Kidney capillary endothelial cell (primary cell): ENCODE measurements around the gene SUZ12.
"Not testable (repeated sequence)": the region's sequence is repeated elsewhere in the genome, so short reads cannot be mapped to it uniquely, and the experiment has no call there.

Experiments
- DNase-seq: peaks from one replicate; pipeline ENCODE4 v3.0.0-alpha.2; 2018; ENCODE audit warnings: low spot score

The SUZ12 gene

DNA sequence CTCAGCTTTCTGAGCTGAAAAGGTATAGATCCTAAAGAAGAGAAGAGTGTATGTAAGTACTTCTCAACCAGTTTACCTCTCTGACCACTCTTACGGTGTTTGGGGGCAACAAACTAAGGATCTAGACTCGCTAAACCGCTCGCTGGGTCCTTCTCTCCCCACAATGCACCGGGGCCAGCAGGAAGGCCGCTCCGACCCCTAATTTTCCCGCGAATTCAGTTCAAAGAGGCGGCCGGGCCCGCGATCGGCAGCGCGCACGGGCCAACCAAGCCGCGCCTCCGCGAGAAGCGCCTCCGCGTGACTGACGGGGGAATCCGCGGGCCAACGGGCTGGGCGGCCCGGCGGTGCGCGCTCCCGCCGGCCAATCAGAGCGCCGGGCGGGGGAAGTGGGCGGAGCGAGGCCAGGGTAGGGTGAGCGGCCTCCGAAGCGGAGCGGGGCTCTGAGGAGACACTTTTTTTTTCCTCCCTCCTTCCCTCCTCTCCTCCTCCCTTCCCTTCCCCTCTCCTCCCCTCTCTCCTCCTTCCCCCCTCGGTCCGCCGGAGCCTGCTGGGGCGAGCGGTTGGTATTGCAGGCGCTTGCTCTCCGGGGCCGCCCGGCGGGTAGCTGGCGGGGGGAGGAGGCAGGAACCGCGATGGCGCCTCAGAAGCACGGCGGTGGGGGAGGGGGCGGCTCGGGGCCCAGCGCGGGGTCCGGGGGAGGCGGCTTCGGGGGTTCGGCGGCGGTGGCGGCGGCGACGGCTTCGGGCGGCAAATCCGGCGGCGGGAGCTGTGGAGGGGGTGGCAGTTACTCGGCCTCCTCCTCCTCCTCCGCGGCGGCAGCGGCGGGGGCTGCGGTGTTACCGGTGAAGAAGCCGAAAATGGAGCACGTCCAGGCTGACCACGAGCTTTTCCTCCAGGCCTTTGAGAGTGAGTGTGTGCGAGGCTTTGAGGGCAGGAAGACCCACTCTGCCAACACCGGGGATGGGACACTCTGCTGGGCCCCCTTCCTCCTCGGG is at the start of gene SUZ12:
Gene SUZ12 (plus strand): TSS at position 393 of the 995 bp plus-strand sequence. CDS start 240 bp downstream, at position 633.
- DNase-seq, result peak; percentile 60

DNA sequence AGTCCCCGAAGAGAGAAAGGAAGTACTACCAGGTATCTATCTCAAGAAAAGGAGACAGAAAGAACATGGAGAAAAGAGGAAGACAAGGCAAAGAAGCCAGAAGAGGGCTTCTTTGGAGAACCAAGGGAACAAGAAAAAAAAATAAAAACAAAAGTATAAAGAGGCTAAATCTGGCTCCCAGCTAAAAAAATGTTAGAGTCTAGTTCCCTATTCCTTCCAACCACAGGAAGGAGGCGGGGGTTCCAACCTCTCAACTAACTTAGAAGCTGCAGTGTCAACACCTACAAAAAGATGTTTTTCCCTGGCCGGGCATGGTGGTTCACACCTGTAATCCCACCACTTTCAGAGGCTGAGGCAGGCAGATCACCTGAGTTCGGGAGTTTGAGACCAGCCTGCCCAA is 48.7 kb upstream of the SUZ12 start:
- no peak for DNase-seq

DNA sequence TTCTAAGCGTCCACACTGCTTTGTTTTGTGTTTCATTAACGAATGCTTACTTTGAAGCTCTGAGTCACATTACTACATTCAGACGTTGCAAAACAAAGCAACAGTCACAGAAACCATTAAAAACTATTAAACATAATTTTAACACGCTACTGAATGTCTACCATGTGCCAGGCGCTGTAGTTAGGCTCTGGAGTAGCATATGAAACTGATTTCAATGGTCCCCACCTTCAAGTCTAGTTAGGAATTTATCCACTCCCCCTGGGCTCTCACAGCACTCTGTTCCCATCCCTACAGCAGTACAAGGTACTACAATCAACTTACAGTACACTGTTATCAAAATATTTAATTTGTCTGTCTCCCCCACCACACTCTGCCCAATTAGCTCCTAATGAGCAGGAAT is 35.9 kb upstream of the SUZ12 start:
- peak; percentile 16 for DNase-seq

DNA sequence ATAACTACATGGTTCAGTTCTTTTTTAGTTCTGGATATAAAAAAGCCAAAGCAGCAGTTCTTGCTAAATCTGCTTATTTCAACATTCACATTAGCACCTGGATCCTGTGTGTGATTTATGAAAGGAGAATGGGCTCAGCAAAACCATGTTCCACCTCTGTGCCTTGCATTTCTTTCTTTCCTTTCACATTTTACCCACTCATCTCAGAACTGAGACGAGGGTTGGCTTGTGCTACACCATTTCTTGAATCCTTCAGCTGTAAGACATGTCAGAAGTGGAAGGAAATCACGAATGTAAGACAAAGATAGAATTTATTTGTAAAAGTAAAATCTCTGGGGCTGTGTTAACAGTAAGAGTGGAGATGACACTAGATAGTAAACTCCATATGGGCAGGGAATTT is 34.1 kb upstream of the SUZ12 start:
- DNase-seq, result no peak

DNA sequence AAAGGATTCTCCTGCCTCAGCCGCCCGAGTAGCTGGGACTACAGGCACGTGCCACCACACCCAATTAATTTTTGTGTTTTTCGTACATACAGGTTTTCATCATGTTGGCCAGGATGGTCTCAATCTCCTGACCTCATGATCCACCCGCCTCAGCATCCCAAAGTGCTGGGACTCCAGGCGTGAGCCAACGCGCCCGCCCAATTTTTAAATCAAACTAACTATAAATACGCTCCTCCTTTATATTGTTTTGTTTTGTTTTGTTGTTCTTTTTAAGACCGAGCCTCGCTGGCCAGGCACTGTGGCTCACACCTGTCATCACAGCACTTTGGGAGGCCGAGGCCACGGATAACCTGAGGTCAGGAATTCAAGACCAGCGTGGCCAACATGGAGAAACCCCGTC is 33.4 kb upstream of the SUZ12 start:
- DNase-seq, result no peak

DNA sequence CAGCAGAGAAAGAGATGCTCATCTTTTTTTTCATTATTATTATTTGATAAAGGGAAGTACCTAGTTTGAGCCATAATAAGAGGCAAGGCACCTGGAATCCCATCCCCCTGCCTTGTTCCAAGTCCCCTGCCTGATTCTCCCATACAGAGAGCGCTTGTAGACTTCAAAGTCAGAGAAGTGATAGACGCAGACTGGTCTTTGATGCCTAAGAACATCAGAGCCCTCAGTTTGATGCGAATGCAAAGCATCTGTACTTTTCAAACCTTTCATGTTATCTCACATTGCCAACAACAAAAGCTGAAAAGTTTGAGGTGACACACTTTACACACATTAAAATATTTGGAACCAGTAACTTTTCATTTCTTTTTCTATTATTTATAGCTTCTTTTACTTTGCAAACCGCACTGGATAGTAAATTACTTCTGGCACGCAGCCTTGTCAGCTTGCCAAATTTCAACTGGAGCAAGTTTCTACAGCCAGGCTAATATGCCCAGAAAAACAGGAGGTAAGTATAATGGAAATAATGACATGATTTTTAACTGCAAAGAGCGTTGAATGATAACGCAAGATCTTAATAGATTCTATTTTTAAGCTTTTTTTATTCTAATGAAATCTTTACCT is 29.4 kb upstream of the SUZ12 start:
- DNase-seq, result no peak

DNA sequence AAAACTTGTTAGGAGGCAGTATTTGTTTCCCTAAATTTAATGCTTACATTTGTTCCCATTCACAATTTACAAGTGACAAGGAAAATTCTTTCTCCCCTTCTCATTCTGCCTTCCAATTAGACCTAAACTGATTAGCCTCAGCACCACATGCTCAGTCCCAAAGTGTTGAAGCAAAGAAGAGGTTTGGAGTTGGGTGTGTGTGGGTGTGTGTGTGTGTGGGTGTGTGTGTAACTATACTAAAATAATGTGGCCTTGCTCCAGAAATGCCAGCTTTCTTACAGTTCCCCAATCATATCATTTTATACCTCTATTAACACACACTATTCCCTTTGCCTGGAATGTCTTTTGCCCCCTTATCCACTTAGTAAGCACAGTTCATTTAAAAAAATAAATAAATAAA is 28.4 kb upstream of the SUZ12 start:
- no peak for DNase-seq

DNA sequence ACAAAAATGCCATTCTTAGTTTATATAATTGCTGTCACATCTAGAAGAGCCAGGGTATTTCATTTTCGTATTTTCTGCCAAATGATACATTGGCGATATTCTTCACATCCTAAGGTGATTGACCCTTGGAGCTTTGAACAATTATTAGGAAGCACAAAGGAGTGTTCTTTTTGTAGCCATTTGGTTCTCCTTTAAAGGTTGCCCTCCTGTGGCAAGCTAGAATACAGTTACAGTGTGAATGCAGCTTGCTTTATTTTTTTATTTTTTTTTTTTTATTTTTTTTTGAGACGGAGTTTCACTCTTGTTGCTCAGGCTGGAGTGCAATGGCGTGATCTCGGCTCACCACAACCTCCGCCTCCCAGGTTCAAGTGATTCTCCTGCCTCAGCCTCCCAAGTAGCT is 24.1 kb upstream of the SUZ12 start:
- not testable (repeated sequence) for DNase-seq

DNA sequence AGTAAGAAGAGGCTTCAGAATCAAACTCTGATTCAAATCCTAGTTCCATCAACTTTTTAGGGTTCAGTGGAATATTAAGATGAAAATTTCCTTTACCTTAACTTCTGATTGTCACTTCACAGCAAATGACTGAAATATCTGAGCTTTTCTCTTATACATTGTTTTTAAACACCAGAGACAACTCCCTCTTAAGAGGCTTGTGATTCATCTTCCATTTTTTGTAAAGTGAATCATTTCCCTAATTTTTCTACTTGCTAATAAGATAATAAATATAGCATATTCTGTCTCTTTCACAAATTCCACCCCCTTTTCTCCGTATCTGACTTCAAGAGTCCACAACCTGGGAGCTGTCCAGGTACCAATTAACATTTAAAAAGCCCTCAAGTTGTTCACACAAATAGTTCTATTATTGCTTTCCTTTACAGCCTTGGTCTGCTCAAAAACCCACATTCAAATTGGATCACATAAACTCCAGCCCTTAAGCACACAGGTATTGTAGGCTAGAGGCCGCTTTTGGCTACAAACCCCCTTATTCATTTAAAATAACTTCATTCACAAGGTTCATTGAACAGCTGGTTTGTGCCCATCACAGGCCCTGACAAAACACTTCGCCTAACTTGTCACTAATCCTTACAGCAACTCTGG is 21.2 kb upstream of the SUZ12 start:
- no peak for DNase-seq

DNA sequence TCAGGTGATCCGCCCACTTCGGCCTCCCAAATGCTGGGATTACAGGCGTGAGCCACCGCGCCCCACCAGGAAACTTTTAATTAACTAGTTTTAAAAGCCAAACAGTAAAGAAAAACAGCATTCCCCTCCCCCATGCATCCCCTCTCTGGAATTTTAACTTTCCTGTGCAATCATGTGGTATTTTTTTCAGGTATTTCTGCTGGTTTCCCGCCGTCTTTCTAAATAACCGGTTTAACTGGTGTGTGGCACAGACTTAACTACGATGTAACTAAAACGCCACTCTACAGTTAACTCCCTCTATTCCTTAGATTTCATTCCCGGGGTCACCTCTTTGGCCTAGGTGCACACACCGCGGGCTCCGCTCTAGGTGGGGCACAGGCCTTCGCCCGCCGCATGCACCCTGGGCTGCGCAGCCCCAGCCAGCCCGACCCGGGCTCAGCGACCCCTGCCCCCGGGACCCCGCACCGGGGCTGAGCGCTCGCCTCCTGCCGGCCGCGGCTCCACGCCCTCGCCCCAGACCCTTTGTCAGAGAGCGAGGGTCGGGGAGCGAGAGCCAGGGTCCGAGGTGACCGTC is 20.2 kb upstream of the SUZ12 start:
- DNase-seq, result no peak

DNA sequence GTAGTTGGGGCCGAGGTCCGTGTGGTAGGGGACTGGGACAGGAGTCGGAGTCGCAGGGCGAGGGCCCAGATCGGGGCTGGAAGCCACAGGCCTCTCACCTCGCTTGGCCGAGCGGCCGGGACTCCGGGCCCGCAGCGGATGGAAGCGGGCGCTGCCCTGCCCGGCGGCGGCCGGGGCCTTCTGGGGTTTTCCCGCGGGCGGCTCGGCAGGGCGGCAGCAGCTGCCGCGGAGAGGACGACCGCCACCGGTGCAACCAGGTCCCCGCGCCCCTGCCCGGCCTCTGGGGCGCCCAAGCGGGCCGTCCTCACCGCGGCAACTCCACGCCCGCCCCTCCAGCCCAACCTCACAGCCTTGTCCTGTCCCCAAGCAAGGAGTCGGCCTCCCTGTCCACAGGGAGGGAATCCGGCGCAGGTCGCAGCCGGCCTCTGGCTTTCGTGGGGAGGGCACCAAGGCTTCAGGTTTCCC is 19.7 kb upstream of the SUZ12 start:
- DNase-seq, result no peak

DNA sequence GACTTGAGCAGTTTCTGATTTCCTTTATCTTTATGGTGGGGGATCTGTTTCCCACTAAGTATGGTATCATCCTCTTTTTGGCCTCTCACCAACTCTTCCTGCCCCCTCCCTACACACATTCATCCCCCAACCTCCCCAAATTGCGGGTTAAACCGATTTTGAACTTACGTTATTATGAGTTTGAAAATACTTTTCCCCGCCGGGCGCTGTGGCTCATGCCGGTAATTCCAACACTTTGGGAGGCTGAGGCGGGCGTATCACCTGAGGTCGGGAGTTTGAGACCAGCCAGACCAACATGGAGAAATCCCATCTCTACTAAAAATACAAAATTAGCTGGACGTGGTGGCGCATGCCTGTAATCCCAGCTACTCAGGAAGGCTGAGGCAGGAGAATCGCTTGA is 19.1 kb upstream of the SUZ12 start:
- DNase-seq, result not testable (repeated sequence)

DNA sequence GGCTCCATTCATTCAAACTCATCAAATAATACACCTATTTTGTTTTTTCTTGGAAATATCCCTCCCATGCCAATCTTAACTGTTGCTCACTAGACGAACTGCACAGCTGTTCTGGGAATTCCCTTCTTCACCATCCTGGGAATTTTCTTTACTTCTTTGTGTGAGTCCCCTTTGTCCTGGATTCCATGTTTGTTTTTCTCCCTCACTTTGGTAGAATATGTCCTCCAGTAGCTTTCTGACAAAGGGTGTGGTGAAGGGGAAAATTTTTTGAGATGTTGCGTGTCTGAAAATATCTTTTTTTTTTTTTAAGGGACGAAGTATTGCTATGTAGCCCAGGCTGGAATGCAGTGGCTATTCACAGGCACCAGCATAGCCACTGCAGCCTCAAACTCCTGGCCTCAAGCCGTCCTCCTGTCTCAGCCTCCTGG is 18.1 kb upstream of the SUZ12 start:
- DNase-seq, result no peak

DNA sequence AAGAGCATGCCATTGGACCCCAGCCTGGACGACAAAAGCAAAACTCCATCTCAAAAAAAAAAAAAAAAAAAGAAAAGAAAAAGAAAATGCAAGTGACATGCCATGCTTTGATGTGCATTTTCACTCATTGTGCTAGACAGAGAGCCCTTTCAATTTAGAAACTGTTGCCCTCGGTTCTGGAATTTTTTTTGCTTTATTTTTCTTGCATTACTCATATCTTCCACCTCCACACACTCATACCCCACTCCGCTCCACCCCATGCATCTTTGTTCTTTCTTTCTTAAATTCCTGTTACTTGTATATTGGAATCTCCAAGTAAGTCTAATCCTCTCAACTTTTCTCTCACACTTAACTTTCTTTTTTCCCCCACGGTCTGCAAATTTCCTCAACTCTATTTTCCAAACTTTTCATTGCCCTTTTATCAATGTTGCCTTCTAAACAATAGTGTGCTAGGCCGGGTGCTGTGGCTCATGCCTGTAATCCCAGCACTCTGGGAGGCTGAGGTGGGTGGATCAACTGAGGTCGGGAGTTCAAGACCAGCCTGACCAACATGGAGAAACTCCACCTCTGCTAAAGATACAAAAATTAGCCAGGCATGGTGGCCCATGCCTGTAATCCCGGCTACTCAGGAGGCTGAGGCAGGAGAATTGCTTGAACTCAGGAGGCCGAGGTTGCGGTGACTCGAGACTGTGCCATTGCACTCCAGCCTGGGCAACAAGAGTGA is 16.8 kb upstream of the SUZ12 start:
- DNase-seq, result no peak

DNA sequence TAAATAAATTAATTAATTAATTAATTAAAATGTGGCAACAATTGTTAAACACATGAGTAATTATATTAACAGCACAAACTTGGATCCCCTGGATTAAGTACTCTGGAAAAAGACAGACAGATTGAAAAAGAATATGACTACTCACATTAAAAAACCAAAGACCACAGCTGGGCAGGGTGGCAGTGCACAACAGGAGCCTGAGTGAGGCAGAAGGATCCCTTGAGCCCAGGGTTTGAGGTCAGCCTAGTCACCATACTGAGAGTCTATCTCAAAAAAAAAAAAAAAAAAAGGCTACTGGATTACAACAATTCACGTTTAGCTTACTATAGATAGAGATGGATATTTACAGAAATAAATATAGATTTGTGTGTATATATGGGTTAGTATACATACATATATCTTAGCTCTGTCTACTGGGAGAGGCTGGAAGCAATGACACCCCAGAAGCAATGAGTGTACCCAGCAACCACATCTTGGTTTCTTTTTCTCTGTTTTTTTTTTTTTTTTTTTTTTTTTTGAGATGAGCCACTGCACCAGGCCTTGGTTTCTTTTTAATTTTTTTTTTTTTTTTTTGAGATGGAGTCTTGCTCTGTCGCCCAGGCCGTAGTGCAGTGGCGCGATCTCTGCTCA is 10.6 kb upstream of the SUZ12 start:
- no peak for DNase-seq

DNA sequence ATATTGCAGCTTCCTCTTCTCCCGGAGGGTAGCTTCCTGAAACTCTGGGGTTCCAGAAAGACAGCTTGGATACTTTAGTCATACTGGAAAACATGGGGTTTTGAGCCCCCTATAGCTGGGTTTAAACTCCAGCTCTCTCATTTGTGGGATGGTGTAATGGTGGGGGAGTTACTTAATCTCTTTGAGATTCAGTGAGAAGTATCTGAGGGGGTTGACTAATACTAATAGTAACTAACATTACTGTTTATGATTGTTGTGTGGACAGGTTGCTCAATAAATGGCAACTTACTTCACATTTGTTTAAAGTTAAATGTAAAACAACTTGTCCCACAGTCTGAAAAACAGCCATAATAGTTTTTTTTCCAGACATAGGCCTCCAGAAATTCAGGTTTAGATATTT is 5.1 kb upstream of the SUZ12 start:
- DNase-seq, result no peak

DNA sequence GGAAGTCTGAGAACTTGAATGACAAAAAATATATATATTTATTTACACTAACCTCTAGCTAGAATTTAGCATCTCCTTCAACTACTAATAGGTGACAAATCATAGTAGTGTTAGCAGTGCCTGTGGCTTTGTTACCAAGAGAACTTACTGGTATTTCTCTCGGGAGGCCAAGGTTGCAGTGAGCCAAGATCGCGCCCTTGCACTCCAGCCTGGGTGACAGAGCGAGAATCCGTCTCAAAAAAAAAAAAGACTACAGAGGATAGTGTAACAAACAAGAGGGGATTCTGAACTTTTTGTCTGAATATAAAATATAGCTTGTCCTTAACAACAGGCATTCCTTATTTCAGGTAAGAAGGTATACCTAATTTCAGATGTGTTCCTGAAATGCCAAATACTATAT is 1.3 kb upstream of the SUZ12 start:
- DNase-seq, result no peak

DNA sequence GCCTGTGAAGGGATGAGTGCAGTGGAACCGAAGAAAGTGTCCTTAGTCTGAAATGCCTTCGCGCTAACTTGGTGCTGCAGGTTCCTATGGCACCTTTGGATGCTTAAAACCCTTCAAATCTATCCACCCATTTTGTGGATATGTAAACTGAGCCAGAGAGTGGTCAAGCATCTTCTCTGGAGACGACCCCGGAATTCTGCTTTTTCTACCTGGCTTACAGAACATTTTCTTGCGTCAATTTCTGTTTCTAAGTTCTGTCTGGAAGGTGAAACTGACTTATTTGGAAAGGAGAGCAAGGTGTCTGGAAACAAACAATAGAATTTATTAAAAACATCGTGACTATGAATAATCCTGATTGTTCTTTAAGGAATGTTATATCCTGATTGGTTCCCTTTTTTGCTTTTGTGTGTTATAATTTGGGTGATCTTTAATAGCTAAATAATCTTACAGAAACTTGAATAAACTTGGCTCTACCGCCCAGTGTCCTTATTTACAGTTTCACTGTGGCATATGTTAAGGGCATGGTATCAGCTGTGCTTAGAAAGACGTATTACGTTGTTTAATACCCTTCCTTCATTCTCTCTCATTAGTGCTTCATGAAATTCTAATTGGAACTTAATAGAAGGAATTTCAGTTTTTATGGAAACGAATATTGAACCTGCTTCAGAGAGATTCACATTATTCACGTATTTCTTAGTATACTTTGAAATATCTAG is 1.3 kb downstream of the SUZ12 start:
- not testable (repeated sequence) for DNase-seq

DNA sequence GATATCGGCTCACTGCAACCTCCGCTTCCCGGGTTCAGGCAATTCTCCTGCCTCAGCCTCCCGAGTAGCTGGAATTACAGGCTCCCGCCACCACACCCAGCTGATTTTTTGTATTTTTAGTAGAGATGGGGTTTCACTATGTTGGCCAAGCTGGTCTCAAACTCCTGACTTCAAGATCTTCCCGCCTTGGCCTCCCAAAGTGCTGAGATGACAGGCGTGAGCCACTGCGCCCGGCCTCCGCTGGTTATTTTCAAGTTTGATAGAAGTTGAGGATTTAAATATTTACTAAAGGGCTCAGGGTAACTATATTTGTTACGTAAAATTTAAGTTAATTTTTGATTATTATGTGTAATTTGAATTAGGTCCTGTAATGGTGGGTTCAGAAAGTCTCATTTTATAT is 5.1 kb downstream of the SUZ12 start:
- not testable (repeated sequence) for DNase-seq

DNA sequence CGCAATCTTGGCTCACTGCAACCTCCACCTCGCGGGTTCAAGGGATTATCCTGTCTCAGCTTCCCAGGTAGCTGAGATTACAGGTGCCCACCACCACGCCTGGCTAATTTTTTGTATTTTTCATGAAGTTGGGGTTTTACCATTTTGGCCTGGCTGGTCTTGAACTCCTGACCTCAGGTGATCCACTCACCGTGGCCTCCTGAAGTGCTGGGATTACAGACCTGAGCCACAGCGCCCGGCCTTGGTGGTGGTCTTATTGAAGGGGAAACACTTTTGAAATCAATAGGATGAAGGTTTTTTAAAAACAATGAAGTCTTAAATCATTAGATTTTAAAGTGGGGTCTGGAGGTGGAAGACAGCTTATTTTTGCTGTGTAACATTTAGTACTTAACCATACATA is 5.6 kb downstream of the SUZ12 start:
- DNase-seq, result not testable (repeated sequence)

DNA sequence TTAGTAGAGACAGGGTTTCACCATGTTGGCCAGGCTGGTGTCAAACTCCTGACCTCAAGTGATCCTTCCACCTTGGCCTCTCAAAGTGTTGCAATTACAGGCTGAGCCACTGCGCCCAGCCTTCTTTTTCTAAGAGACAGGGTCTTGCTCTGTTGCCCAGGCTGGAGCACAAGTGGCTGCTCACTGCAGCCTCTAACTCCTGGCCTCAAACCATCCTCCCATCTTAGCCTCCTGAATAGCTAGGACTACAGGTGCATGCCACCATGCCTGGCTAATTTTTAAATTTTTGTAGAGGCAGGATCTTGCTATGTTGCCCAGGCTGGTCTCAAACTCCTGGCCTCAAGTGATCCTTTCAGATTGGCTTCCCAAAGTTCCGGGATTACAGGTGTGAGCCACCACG is 15.1 kb downstream of the SUZ12 start:
- DNase-seq, result not testable (repeated sequence)
